Erythroblast (primary cell): ENCODE measurements around the gene OR7G2.
"Not testable (repeated sequence)": the region's sequence is repeated elsewhere in the genome, so short reads cannot be mapped to it uniquely, and the experiment has no call there.

ENCODE experiments used
- GATA1 ChIP-seq: IDR thresholded peaks from 2 replicates; pipeline ENCODE4 v1.6.1; 2011; ENCODE audit warnings: low read depth, mild to moderate bottlenecking, control low read depth, low read length, moderate library complexity
- POLR2A ChIP-seq: IDR thresholded peaks from 2 replicates; pipeline ENCODE4 v1.6.1; 2011; ENCODE audit warnings: mild to moderate bottlenecking, low read length

DNA sequence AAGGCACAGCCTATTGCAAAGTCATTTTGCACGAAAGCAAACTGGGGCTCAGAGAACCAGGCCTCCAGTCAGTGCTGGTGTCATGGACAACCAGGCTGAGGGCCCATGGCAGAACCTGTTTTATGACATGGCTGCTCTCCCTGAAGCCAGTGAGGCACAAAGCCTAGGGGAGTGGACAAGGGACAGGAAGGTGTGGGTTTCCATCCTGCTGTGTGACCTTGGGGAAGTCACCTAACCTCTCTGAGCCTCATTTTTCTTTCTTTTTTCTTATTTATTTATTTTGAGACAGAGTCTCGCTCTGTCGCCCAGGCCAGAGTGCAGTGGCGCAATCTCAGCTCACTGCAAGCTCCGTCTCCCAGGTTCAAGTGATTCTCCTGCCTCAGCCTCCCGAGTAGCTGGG is 35.6 kb downstream of the OR7G2 start:
- not testable (repeated sequence) for TF ChIP-seq POLR2A, GATA1
